Adrenal gland (tissue), 5 donors: ENCODE measurements around the gene STRADB.

Source experiments
- CTCF ChIP-seq, 6 experiments: fragments of 450-650 bp in 4 of 6; fragments of 200-600 bp in 2 of 6; sonication (generic) in 1 of 6; IDR thresholded peaks; 1 replicate in 5 of 6; 2 replicates in 1 of 6; pipeline versions ENCODE4 v1.5.1 to v1.8.0; 2016 to 2021; ENCODE audit warnings: antibody characterized with exemption in 6 of 6, mild to moderate bottlenecking in 2 of 6, moderate library complexity in 1 of 6
- POLR2A ChIP-seq, 2 donors: fragments of 450-650 bp; IDR thresholded peaks; one replicate each; pipeline ENCODE4 v1.6.1; 2017; ENCODE audit warnings: antibody characterized with exemption in 2 of 2, mild to moderate bottlenecking in 2 of 2, moderate library complexity in 1 of 2
- donor health status: DM: no; HTN: no; CAD: no.

GRCh38 chr2:201413552-201413951 is 38.0 kb upstream of the STRADB start:
- no peak for TF ChIP-seq CTCF (IDR thresholded peaks at IDR 0.05)
- no peak for TF ChIP-seq POLR2A (IDR thresholded peaks at IDR 0.05)
